ENCODE measurements around the gene PDE4D. TPM values are rescaled to one million over a fixed set of nuclear protein-coding genes. Genes with fewer than 3 reads are reported as not detected.

Gene PDE4D
- total RNA-seq, 1 experiment from 2014 or later = 6.5 TPM

GRCh38 chr5:59099270-59099994, 794.1 kb downstream of the PDE4D start:
- Histone ChIP-seq H3K4me1 (ENCODE audit: insufficient read depth, low read length, poor library complexity, severe bottlenecking) (peaks cover 10% of the 10 kb centered on the region), H3K27me3 (replicated peaks; ENCODE audit: insufficient read depth, low read depth, low read length, poor library complexity) (no peaks in the 10 kb centered on the region), H3K36me3 (ENCODE audit: insufficient read depth, low read length, poor library complexity, severe bottlenecking) (no peaks in the 10 kb centered on the region), H3K27ac (ENCODE audit: low read depth, low read length, poor library complexity, severe bottlenecking) (no peak overlapping the region), H3K9me3 (ENCODE audit: low read depth, low read length, poor library complexity, severe bottlenecking) (no peaks in the 10 kb centered on the region), H3K4me3 (ENCODE audit: low read depth, low read length, poor library complexity, severe bottlenecking) (no peak overlapping the region)
- TF ChIP-seq EZH2 (IDR thresholded peaks at IDR 0.05; ENCODE audit: borderline replicate concordance, low read depth, low read length, poor library complexity, severe bottlenecking) (no peak), CTCF (conservative IDR thresholded peaks at IDR 0.05; ENCODE audit: low read depth, low read length) (no peak)
- intact Hi-C loops (cut with micrococcal nuclease; ENCODE audit: unreplicated experiment) = no loop called here
- BruUV-seq (replicated peaks) = no TSS peak
- ChIA-PET POLR2A (ENCODE audit: low non-redundant PET) (no interaction called here), CTCF (no interaction called here)
- no peak for DNase-seq (ENCODE audit: low spot score)

GRCh38 chr5:59098743-59099142, 794.8 kb downstream of the PDE4D start:
- no peak for DNase-seq (ENCODE audit: low spot score)
- POLR2A ChIA-PET (ENCODE audit: low non-redundant PET) = no interaction called here
- Histone ChIP-seq H3K27me3 (replicated peaks; ENCODE audit: insufficient read depth, low read depth, low read length, poor library complexity) (no peaks in the 10 kb centered on the region), H3K9me3 (ENCODE audit: low read depth, low read length, poor library complexity, severe bottlenecking) (no peaks in the 10 kb centered on the region), H3K4me1 (ENCODE audit: insufficient read depth, low read length, poor library complexity, severe bottlenecking) (peaks cover 10% of the 10 kb centered on the region), H3K36me3 (ENCODE audit: insufficient read depth, low read length, poor library complexity, severe bottlenecking) (no peaks in the 10 kb centered on the region), H3K27ac (ENCODE audit: low read depth, low read length, poor library complexity, severe bottlenecking) (no peak overlapping the region), H3K4me3 (ENCODE audit: low read depth, low read length, poor library complexity, severe bottlenecking) (no peak overlapping the region)
- intact Hi-C loops (cut with micrococcal nuclease; ENCODE audit: unreplicated experiment) = no loop called here
- no TSS peak for BruUV-seq (replicated peaks)
- CTCF ChIA-PET = no interaction called here
- TF ChIP-seq EZH2 (IDR thresholded peaks at IDR 0.05; ENCODE audit: borderline replicate concordance, low read depth, low read length, poor library complexity, severe bottlenecking) (no peak), CTCF (conservative IDR thresholded peaks at IDR 0.05; ENCODE audit: low read depth, low read length) (no peak)

- Histone ChIP-seq H3K4me1 (ENCODE audit: insufficient read depth, low read length, poor library complexity, severe bottlenecking) (peaks cover 10% of the 10 kb centered on the region), H3K9me3 (ENCODE audit: low read depth, low read length, poor library complexity, severe bottlenecking) (no peaks in the 10 kb centered on the region), H3K27me3 (replicated peaks; ENCODE audit: insufficient read depth, low read depth, low read length, poor library complexity) (no peaks in the 10 kb centered on the region), H3K36me3 (ENCODE audit: insufficient read depth, low read length, poor library complexity, severe bottlenecking) (no peaks in the 10 kb centered on the region), H3K4me3 (ENCODE audit: low read depth, low read length, poor library complexity, severe bottlenecking) (no peak overlapping the region), H3K27ac (ENCODE audit: low read depth, low read length, poor library complexity, severe bottlenecking) (no peak overlapping the region)
- CTCF ChIA-PET = no interaction called here
- DNase-seq (ENCODE audit: low spot score) = no peak
- intact Hi-C loops (cut with micrococcal nuclease; ENCODE audit: unreplicated experiment) = no loop called here
- TF ChIP-seq CTCF (conservative IDR thresholded peaks at IDR 0.05; ENCODE audit: low read depth, low read length) (no peak), EZH2 (IDR thresholded peaks at IDR 0.05; ENCODE audit: borderline replicate concordance, low read depth, low read length, poor library complexity, severe bottlenecking) (no peak)
- POLR2A ChIA-PET (ENCODE audit: low non-redundant PET) = no interaction called here
- no TSS peak for BruUV-seq (replicated peaks)
Observed at GRCh38 chr5:59097712-59098111, 795.8 kb downstream of the PDE4D start.
